IPS-NIHi7 (cell line): ENCODE data around the gene STARD7.
"Not testable (repeated sequence)": the region's sequence is repeated elsewhere in the genome, so short reads cannot be mapped to it uniquely, and the experiment has no call there.

Source experiments
- DNase-seq: peaks from one replicate; pipeline ENCODE4 v3.0.0; 2012; ENCODE audit warnings: mixed read lengths; ENCODE audit errors: extremely low spot score

The STARD7 gene

DNA sequence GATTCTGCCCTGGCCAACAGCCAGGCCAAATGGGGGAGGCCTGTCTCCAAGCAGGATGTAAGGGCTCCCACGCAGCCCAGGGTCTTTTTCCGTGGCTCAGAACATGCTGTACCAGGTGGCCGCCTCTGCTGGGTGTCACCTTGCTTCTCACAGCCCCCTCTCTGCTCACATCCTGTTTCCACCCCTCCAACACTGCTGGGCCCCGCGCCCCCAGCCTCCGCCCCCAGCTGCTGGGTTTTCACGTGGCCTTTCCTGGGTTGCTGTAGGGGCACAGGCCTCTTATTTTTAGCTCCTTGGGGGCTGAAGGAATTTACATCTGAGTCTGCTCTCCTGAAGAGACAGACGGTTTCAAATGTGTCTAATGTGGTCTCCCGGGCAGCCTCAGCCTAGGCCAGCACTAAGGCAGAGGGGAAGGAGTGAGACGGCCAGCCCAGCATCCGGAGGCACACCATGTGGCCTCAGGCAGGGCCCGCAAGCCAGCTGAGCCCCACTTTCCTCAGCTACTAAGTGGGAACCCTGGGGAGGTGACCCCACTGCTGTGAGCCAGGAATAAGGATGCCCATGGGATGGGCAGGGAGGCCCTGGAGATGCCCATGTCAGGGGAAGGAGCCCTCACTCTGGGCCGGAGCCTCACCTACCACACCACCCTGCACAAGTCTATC lies 44.7 kb downstream of the STARD7 start:
- no peak for DNase-seq

DNA sequence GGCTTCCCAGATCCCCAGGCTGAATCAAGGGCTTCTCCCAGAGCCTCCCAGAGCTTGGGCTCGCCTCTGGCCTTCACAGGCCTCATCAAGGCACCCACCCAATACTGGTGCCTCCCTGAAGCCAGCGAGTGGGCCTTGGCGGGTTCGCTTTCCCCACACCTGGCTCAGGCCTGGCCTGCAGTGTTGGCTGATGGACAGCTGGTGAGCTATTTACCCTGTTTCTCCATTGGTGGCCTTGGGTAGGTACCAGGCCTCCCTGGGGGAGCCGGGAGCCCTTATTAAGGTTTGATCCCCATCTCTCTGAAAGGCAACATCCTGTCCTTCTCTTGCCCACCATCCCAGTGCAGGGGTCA lies 45.2 kb downstream of the STARD7 start:
- DNase-seq = no peak

DNA sequence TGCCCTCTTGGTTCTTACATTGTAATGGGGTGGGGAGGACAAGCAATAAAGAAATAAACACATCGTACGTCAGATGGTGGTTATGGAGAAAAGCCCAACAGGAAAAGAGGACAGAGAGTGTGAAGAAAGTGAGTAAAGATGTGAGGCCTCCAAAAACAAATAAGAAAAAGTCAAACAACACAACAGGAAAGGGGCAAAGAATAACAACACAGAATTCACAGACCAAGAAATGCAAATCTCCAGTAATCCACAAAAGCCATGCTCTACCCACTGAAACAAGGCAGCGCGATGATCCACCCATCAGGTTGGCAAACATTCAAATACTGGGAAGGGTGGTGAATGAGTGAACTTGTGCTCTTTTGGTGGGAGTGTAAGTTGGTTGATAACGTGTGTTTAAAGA lies 46.7 kb downstream of the STARD7 start:
- DNase-seq = no peak

DNA sequence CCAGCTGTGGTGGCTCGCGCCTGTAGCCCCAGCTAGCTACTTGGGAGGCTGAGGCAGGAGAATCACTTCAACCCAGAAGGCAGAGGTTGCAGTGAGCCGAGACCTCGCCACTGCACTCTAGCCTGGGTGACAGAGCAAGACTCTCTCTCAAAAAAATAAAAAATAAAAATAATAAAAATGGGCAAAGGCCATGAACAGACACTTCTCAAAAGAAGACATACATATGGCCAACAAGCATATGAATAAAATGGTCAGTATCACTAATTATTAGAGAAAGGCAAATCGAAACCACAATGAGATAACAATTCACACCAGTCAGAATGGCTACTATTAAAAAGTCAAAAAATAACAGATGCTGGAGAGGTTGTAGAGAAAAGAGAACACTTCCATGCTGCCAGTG lies 48.3 kb downstream of the STARD7 start:
- DNase-seq = not testable (repeated sequence)

DNA sequence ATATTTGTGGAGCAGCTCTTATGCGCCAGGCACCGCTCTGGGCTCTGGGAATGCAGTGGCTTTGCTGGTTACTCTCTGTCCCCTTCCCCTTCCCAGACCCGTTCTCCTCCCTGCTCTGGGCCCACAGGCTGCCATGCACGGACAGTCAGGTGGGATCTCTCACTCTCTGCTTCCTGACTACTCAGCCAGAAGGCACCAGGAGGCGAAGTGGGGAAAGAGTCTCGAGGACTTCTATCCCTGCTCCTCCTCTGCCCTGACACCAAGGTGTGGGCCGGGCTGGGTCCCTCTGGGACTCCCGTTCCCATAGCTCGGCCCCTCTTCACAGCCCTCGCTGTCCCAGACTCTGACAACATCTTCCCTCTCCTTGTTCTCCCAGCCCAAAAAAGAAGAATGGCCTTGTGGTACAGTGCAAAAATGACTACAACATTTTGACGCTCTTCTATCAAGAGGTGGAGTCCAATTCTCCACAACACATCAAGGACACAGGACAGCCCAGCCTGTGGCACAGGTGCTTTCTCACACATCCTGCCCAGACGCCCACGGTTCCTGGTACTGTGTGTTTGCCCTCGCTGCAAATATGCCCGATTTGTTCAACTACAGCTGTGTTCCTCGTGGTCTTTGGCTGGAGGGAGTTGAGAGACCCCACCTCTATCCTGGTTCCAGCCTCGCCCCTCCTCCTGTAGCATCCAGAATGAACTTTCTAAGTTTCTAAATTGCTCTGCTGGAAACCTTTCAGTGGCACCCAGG lies 49.4 kb downstream of the STARD7 start:
- no peak for DNase-seq

DNA sequence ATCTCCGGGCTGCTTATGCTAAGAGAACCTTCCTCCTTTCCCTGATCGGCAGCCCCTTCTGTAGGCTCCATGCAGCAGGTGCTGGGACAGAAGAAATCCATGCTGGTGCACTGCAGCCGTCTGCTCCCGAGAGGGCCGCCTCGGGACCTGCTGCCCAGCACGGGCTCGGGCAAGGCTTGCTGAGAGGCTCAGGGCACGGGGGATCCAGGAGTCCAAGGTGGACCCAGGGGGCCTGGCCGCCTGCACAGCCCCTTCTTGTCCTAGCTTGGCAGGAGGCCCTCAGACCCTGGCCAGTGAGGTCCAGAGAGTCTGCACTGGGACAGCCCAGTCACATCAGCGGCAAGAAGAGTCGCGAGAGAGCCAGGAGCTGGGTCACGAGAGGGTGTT lies 50.1 kb downstream of the STARD7 start:
- no peak for DNase-seq

DNA sequence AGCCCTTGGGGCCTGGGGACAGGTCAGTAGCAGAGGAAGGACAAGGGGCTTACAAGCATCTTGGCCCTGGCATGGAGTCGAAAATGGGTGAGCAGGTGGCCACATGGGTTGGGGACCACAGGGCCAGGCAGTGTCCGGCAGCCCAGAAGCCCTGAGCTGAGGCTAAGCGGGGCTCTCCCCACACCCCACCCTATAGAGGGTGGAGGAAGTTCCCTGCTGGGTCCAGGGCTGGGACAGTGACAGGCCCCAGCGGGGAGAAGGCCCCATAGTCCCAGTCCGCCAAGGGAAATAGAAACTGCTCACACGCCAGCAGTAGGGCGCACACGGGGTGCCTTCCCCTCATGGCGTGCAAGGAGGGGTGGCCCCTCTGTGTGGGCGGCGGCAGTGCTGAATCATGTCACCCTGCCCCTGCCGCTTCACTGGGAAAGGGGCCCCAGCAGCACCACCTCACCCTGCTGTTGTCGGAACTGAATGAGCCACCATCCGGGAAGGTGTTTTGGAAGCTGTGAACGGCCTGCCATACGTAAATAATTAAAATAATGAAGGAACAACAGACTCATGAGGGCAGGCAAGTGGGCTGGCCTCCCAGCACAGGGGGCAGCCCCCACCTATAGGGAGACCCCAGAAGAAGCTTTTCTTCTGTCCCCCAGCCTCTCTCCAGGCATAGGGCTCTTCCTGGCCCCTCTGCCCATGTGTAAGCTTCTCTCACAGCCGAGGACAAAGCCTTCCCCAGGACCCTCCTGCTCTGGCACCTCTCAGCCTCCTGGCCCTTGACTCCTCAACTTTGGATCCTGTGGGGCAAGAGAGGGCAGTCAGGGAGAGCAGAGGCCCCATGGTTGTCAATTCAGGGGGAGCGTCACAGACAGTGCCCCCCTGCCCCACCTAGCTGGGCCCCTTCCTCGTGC lies 50.7 kb downstream of the STARD7 start:
- no peak for DNase-seq

DNA sequence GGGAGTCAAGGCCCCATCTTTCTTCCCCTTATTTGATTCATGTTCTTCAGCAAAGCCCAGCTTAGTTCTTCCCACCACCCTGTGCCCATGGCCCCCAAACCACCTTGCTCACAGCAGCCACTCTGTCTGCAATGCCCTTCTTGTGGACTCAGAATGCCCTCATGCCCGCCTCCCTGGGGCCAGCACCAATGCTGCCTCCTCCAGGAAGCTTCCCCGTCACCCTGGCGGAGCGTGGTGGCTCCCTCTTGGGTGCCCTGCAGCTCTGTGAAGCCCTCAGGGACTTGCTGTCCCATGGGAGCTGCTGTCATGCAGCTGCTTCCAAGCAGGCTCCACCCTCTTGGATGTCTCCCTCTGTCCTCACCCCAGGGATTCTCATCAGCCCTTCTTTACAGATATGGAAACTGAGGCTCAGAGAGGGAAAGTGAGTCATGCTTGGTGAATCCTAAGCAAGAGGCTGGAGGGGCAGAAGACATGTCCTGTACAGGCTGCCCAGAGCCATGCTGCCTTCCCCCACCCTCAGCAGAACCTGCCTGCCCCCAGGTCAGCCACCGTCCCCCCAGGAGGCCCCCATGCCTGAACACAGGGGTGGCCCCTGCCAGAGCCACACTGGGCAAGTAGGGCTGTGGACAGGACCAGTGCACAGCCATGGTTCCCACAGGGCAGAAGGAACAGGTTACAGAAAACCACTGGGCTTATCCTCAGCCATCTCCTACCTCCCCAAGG lies 51.5 kb downstream of the STARD7 start:
- DNase-seq = no peak

DNA sequence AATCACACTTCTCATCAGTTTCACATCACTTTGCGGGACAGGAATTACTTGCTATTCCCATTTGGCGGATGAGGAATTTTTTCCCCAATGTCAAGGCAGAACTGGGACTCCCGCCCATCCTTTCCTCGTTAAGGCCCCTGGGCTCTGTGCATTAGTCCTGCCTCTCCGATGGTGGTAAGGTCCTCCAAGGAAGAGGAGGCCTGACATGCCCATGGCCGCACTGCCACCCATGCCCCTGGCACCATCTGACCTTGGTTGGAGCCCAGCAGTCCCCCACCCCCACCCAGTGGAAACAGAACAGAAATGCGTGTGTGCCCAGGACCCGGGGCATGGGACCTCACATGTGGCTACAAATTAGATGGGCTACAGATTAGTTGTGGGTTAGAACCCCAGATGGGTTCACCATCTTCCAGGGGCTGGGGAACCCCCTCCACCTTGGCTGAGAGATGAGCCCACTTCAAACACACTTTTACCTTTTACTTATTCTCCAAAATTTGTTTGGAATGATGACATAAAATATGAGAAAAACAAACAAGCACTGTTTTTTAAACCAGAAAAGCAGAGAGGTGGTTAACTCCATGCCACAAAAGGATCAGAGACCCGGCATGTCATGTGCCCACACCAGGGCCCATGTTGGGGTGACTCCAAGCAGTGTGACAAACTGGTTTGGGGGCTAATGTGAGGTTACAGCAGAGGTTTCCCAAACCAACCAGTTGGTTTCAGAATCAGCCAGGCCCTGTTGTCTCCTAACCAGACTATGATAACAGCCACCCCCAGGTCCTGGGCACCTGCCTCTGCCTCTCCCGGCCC lies 52.4 kb downstream of the STARD7 start:
- no peak for DNase-seq

DNA sequence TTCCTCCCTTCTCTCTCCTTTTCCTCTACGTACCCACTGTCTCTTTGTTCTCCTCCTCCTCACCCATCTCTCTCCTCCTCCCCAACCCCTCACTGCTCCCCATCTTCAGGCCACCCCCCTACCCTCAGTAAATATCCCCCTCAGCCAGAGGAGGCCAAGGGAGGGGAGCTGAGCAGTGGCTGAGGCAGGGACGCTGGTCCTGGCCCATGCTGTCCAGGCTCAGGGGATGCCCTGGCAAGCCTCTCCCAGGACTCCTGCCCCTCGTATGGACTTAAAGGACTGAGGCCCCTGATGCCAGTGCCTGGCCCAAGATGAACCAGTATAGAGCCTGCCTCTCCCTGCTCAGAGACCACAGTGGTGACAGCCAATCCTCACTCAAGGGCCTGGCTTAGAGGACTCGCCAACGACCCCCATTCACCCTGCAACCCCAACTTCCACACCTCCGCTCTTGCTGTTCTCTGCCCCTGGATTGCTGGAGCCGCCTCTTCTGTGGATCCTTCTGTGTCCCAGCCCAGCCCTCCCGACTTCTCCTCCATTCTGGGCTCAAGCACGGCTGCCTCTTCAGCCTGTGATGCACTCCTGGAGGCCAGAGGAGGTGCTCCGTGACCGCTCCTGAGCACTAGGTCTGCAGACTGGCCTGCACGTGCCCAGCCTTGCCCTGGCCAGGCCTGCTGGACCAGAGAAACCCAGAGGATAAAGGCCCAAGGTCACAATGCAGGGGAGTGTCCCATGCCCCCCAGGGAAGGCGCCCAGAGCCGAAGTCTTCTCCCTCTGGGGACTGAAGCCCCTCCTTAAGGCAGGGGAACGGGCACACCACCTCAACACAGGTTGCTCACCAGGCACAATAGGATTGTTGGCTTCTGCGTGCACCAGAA lies 53.9 kb downstream of the STARD7 start:
- DNase-seq = no peak

DNA sequence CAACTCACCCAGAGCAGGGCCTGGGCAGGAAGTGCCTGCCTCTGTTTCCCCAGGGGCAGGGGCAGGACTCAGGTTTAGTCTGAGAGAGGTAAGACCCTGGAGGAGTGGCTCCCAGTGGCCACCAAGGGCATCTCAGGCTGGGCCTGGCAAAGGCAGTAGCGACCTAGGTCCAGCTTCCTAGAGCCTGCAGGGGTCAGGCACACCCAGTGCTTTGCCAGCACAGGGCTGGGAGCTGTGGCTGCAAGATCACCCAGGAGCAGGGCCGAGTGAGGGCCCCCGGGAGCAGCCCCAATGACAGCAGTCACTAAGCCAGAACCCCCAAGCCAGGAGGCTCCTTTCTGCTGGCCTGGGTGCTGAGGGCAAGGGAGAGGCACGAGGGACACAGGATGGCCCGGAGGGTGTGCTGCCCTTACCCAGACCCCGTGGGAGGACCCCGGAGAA lies 54.6 kb downstream of the STARD7 start:
- DNase-seq = no peak

DNA sequence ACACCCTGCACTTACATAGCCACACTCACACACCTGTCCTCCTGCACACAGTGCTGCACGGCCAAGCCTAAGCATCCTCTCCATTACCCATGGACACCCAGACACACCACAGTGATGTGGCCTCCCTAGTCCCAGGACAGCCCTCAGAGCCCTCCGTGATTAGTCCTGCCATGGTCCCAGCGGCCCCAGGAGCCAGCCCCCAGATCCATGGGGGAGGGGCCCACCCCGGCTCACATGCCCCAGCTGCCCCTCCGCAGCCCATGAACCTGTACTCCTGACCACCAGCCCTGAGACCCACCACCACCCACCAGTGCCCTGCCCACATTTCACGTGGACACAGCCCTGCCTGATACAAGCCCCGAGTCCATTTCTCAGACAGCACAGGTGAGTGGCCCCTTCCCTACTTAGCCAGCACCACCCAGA lies 55.3 kb downstream of the STARD7 start:
- no peak for DNase-seq

DNA sequence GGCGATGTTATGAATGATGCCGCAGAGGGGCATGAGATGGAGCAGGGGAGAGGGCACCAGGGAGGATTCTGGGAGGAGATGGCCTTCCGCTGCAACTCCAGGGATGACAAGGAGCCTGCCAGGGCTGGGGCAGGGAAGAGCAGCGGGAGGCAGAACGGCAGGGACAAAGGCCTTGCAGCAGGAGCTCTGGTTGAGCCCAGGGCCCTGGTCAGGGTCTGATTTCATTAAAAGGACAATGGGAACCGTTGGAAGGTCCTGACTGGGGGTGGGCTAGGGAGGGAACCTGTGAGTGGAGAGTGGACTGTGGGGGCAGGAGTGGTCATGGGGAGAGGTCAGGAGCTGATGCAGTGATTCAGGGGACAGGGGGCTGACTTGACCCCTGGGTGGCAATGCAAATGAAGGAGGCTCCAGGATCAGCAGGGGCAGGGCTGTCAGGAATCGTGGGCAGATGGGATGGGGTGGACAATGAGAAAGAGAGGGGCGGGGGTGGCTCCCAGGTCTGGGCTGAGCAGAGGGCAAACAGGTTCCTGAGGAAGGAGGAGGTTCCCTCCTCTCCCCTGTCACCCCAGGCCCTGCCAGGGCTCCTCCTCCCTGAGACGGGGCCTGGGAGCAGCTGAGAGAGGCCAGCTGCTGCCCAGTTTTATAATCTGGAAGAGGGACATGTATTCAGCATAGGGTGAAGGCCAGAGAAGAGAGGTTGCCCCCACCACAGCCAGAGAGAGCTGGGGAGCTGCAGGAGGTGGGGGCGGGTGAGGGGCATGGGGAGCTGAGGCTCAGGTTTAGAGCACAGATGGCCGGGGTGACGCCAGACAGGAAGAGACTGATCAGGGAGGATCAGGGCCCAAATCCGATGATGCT lies 56.1 kb downstream of the STARD7 start:
- no peak for DNase-seq

DNA sequence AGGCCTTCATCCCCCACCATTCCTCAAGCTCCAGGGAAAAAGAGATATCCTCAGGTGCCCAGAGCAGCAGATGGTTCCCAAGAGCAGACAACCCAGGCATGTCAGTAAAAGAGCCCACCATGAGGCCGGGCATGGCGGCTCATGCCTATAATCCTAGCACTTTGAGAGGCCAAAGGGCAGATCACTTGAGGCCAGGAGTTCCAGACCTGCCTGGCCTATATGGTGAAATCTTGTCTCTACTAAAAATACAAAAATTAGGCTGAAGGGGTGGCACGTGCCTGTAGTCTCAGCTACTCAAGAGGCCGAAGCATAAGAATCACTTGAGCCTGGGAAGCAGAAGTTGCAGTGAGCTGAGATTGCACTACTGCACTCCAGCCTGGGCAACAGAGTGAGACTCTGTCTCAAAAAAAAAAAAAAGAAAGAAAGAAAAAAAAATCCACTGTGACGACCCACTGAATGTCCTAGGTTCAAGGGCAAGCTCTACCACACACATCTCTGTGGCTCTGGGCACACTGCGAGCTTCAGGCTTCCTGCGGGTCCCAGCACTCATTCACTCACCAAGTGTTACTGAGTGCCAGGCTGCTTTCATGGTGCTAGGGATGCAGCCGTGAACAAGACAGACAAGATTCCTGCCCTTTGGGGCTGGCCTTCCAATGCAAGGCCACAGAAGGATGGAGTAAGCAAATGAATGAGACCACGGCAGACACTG lies 56.9 kb downstream of the STARD7 start:
- no peak for DNase-seq

DNA sequence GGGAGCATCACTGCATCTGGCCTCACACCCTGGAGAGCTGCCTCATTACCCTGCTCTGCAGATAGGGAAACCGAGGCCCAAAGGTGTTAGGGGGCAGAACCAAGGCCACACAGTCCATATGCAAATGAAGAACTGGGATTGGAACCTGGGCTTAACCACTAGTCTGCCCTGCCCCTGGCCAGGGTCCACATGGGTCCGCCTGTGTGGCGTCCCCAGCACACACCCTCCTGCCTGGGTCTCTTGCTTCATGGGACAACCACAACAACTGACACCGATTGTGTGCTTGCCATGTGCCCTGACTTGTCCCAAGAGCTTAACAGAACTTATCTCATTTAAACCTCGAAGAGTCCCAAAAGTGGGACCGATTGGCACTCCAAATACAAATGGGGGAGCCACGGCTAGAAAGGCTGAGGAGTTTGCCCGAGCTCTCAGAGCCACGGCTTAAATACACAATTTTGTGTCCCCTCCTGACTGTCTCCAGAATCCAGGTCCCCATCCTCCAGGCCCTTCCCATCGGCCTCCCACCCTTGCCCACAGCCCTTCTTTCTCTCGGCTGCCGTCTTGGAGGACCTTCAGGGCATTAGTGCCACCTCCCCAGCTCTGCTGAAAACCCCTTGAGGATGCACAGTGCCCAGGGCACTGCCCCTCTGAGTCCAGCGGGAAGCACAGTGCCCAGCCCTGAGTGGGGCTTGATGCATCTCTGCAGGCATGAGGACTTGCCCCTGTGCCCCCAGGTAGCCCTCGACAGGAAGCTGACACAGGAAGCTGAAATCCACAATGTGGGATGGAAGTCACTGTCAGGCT lies 57.6 kb downstream of the STARD7 start:
- no peak for DNase-seq

DNA sequence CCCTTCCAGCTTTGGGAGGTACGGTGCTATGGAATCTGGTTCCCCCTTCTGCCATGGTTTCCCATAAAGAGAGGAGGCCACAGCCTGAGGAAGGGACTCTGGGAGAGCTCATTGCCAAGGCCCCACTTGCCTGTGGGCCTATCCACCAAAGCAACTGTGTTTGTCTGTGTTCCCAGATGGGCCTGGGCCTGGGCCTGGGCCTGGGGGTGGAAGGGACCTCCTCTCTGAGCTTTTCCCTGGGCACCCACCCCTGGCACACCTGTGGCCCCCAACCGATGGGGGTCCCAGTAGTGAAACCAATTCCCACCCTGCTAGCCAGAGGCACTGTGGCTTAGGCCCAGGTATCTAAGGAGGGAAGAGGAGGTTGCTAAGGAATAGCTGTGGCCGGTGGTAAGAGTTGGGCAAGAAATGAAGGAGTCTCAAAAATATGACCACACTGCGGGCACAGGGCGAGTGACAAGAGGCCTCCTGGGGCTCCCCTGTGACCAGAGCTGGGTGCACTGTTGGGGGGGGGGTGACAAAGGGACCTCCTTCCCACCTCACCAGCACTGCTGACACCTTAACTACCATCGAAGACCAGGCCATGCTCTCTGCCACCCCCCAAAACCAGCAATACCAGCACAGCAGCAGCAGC lies 58.5 kb downstream of the STARD7 start:
- no peak for DNase-seq
